Measurements from ENCODE around the gene MCIDAS. TPM values are rescaled to one million over a fixed set of nuclear protein-coding genes. Genes with fewer than 3 reads are reported as not detected.

MCIDAS gene
- total RNA-seq, 2 donors from 2014 or later, result 0.48 TPM; not detected in 1

GRCh38 chr5:55218967-55219366, 8.1 kb downstream of the MCIDAS start:
- Mint-ChIP-seq H3K9me3 (no peaks in the 10 kb centered on the region), H3K4me1 (ENCODE audit: low read depth) (peaks cover 34% of the 10 kb centered on the region), H3K27ac (no peak overlapping the region), H3K27me3 (ENCODE audit: low read depth) (peaks cover 68% of the 10 kb centered on the region), H3K36me3 (ENCODE audit: insufficient read depth in 2 of 2) (peaks cover 0 to 2% of the 10 kb centered on the region in 2 donors), H3K4me3 (no peak overlapping the region)
- ATAC-seq (replicated peaks in 1 of 2) (no peak), DNase-seq (no peak)

- ATAC-seq (replicated peaks in 1 of 2) (no peak), DNase-seq (no peak)
- Mint-ChIP-seq H3K27me3 (ENCODE audit: low read depth) (peaks cover 10% of the 10 kb centered on the region), H3K9me3 (no peaks in the 10 kb centered on the region), H3K4me3 (no peak overlapping the region), H3K36me3 (ENCODE audit: insufficient read depth in 2 of 2) (no peaks in the 10 kb centered on the region), H3K4me1 (ENCODE audit: low read depth) (no peaks in the 10 kb centered on the region), H3K27ac (no peak overlapping the region)
Measured at GRCh38 chr5:55211184-55211874, 15.8 kb downstream of the MCIDAS start.

GRCh38 chr5:55205001-55205400, 22.1 kb downstream of the MCIDAS start:
- H3K4me3 Mint-ChIP-seq, result no peak overlapping the region
- DNase-seq (no peak), ATAC-seq (replicated peaks in 1 of 2) (no peak)
- H3K4me1 Mint-ChIP-seq (ENCODE audit: low read depth), result no peaks in the 10 kb centered on the region
- H3K27ac Mint-ChIP-seq, result no peak overlapping the region
- H3K9me3 Mint-ChIP-seq, result peaks cover 1 to 3% of the 10 kb centered on the region in 2 donors
- no peaks in the 10 kb centered on the region for H3K36me3 Mint-ChIP-seq (ENCODE audit: insufficient read depth in 2 of 2)
- H3K27me3 Mint-ChIP-seq (ENCODE audit: low read depth), result peaks cover 31% of the 10 kb centered on the region

- Mint-ChIP-seq H3K4me1 (ENCODE audit: low read depth) (no peaks in the 10 kb centered on the region), H3K9me3 (no peaks in the 10 kb centered on the region), H3K27ac (no peak overlapping the region), H3K4me3 (no peak overlapping the region), H3K36me3 (ENCODE audit: insufficient read depth in 2 of 2) (no peaks in the 10 kb centered on the region), H3K27me3 (ENCODE audit: low read depth) (peaks cover 41% of the 10 kb centered on the region)
- ATAC-seq (replicated peaks in 1 of 2) (no peak), DNase-seq (no peak)
Measured at GRCh38 chr5:55191165-55191564, 36.0 kb downstream of the MCIDAS start.

GRCh38 chr5:55188656-55189540, 38.2 kb downstream of the MCIDAS start:
- no peaks in the 10 kb centered on the region for H3K36me3 Mint-ChIP-seq (ENCODE audit: insufficient read depth in 2 of 2)
- H3K27ac Mint-ChIP-seq, result no peak overlapping the region
- no peak overlapping the region for H3K4me3 Mint-ChIP-seq
- H3K4me1 Mint-ChIP-seq (ENCODE audit: low read depth), result no peaks in the 10 kb centered on the region
- ATAC-seq (replicated peaks in 1 of 2), result no peak
- no peaks in the 10 kb centered on the region for H3K9me3 Mint-ChIP-seq
- no peak for DNase-seq
- H3K27me3 Mint-ChIP-seq (ENCODE audit: low read depth), result peaks cover 57% of the 10 kb centered on the region

- H3K4me3 Mint-ChIP-seq, result no peak overlapping the region
- no peaks in the 10 kb centered on the region for H3K36me3 Mint-ChIP-seq (ENCODE audit: insufficient read depth in 2 of 2)
- ATAC-seq (replicated peaks in 1 of 2), result no peak
- no peaks in the 10 kb centered on the region for H3K9me3 Mint-ChIP-seq
- H3K27me3 Mint-ChIP-seq (ENCODE audit: low read depth), result peaks cover 52% of the 10 kb centered on the region
- no peaks in the 10 kb centered on the region for H3K4me1 Mint-ChIP-seq (ENCODE audit: low read depth)
- H3K27ac Mint-ChIP-seq, result no peak overlapping the region
- no peak for DNase-seq
Measured at GRCh38 chr5:55187370-55187769, 39.7 kb downstream of the MCIDAS start.

GRCh38 chr5:55180016-55180415, 47.1 kb downstream of the MCIDAS start:
- Mint-ChIP-seq H3K27ac (no peak overlapping the region), H3K9me3 (no peaks in the 10 kb centered on the region), H3K27me3 (ENCODE audit: low read depth) (peaks cover 82% of the 10 kb centered on the region), H3K4me1 (ENCODE audit: low read depth) (peaks cover 18% of the 10 kb centered on the region), H3K4me3 (no peak overlapping the region), H3K36me3 (ENCODE audit: insufficient read depth in 2 of 2) (no peaks in the 10 kb centered on the region)
- DNase-seq (no peak), ATAC-seq (replicated peaks in 1 of 2) (no peak)

GRCh38 chr5:55177078-55177477, 50.0 kb downstream of the MCIDAS start:
- peak overlapping the region; percentile 79 to 83 for H3K4me3 Mint-ChIP-seq
- no peaks in the 10 kb centered on the region for H3K9me3 Mint-ChIP-seq
- no peak for ATAC-seq (replicated peaks in 1 of 2)
- H3K4me1 Mint-ChIP-seq (ENCODE audit: low read depth), result peaks cover 40% of the 10 kb centered on the region
- no peak overlapping the region for H3K27ac Mint-ChIP-seq
- H3K27me3 Mint-ChIP-seq (ENCODE audit: low read depth), result peaks cover 95% of the 10 kb centered on the region
- DNase-seq, result no peak
- H3K36me3 Mint-ChIP-seq (ENCODE audit: insufficient read depth in 2 of 2), result no peaks in the 10 kb centered on the region

- H3K27me3 Mint-ChIP-seq (ENCODE audit: low read depth), result peaks cover 92% of the 10 kb centered on the region
- H3K4me1 Mint-ChIP-seq (ENCODE audit: low read depth), result peaks cover 40% of the 10 kb centered on the region
- H3K9me3 Mint-ChIP-seq, result no peaks in the 10 kb centered on the region
- H3K36me3 Mint-ChIP-seq (ENCODE audit: insufficient read depth in 2 of 2), result no peaks in the 10 kb centered on the region
- peak; percentile 45 to 48 for ATAC-seq (replicated peaks in 1 of 2)
- peak overlapping the region; percentile 79 to 83 for H3K4me3 Mint-ChIP-seq
- H3K27ac Mint-ChIP-seq, result no peak overlapping the region
- DNase-seq, result peak; percentile 32 to 42
Measured at GRCh38 chr5:55176176-55176818, 50.8 kb downstream of the MCIDAS start.

GRCh38 chr5:55175781-55176175, 51.3 kb downstream of the MCIDAS start:
- no peak for ATAC-seq (replicated peaks in 1 of 2)
- no peaks in the 10 kb centered on the region for H3K36me3 Mint-ChIP-seq (ENCODE audit: insufficient read depth in 2 of 2)
- peak overlapping the region; percentile 79 to 83 for H3K4me3 Mint-ChIP-seq
- DNase-seq, result no peak
- H3K4me1 Mint-ChIP-seq (ENCODE audit: low read depth), result peaks cover 40% of the 10 kb centered on the region
- H3K27ac Mint-ChIP-seq, result no peak overlapping the region
- H3K9me3 Mint-ChIP-seq, result no peaks in the 10 kb centered on the region
- peaks cover 92% of the 10 kb centered on the region for H3K27me3 Mint-ChIP-seq (ENCODE audit: low read depth)

- Mint-ChIP-seq H3K27ac (no peak overlapping the region), H3K4me3 (peak overlapping the region; percentile 81 to 87)
- peak in 1 of 2 donors; percentile 6 for DNase-seq
Measured at GRCh38 chr5:55173687-55174230, 53.4 kb downstream of the MCIDAS start.

GRCh38 chr5:55172937-55173686, 54.0 kb downstream of the MCIDAS start, which contains the start of gene CDC20B:
Gene CDC20B, minus strand, starts transcription at chr5:55173177. Its CDS starts 177 bp downstream, at chr5:55173000.
- Mint-ChIP-seq H3K27me3 (ENCODE audit: low read depth) (peaks cover 80% of the 10 kb centered on the region), H3K27ac (no peak within 1 kb of the TSS), H3K36me3 (ENCODE audit: insufficient read depth in 2 of 2) (no peaks in the 10 kb centered on the region), H3K4me3 (peak within 1 kb of the TSS; percentile 87 to 94), H3K9me3 (no peaks in the 10 kb centered on the region), H3K4me1 (ENCODE audit: low read depth) (peaks cover 46% of the 10 kb centered on the region)
- DNase-seq (peak; percentile 79 to 86), ATAC-seq (replicated peaks in 1 of 2) (peak; percentile 89 to 91)

More at GRCh38 chr5:55173687-55174230, 53.4 kb downstream of the MCIDAS start:
- Mint-ChIP-seq H3K27me3 (ENCODE audit: low read depth) (peaks cover 80% of the 10 kb centered on the region), H3K4me1 (ENCODE audit: low read depth) (peaks cover 46% of the 10 kb centered on the region), H3K36me3 (ENCODE audit: insufficient read depth in 2 of 2) (no peaks in the 10 kb centered on the region), H3K9me3 (no peaks in the 10 kb centered on the region)
- ATAC-seq (replicated peaks in 1 of 2), result peak; percentile 2 to 6
